Osteoblast (primary cell): ENCODE measurements around the gene EPHA4. TPM values are rescaled to one million over a fixed set of nuclear protein-coding genes. Genes with fewer than 3 reads are reported as not detected.

Source experiments
- DNase-seq: peaks from one replicate; pipeline ENCODE4 v3.0.0; 2011; ENCODE audit warnings: low spot score, mixed read lengths; ENCODE audit not compliant: insufficient read length; ENCODE audit errors: missing footprints
- H2AFZ ChIP-seq: 2 replicates; pipeline ENCODE4 v1.6.0; 2011; ENCODE audit warnings: mild to moderate bottlenecking, low read length
- H3K27ac ChIP-seq: 2 replicates; pipeline ENCODE4 v1.5.1; 2011; ENCODE audit warnings: mild to moderate bottlenecking, low read depth, low read length, moderate library complexity
- H3K27me3 ChIP-seq: 2 replicates; pipeline ENCODE4 v1.6.0; 2012; ENCODE audit warnings: mild to moderate bottlenecking, control low read depth, inconsistent platforms, low read length, moderate library complexity; ENCODE audit not compliant: insufficient read depth
- H3K36me3 ChIP-seq: 2 replicates; pipeline ENCODE4 v1.5.1; 2011; ENCODE audit warnings: mild to moderate bottlenecking, low read length, control low read depth, moderate library complexity; ENCODE audit not compliant: insufficient read depth
- H3K4me1 ChIP-seq: 2 replicates; pipeline ENCODE4 v1.5.1; 2011; ENCODE audit warnings: mild to moderate bottlenecking, low read length, control low read depth, moderate library complexity; ENCODE audit not compliant: insufficient read depth
- H3K4me2 ChIP-seq: 2 replicates; pipeline ENCODE4 v1.6.0; 2011; ENCODE audit warnings: mild to moderate bottlenecking, low read length; ENCODE audit not compliant: insufficient read depth
- H3K4me3 ChIP-seq: fragments of 200-600 bp; sonication (generic); 3 replicates; pipeline ENCODE4 v1.5.1; 2012; ENCODE audit warnings: mild to moderate bottlenecking, low read length, inconsistent platforms; ENCODE audit not compliant: insufficient read depth
- H3K79me2 ChIP-seq: 2 replicates; pipeline ENCODE4 v1.6.0; 2012; ENCODE audit warnings: mild to moderate bottlenecking, low read length, control low read depth, inconsistent platforms; ENCODE audit not compliant: insufficient read depth
- H3K9me3 ChIP-seq: 2 replicates; pipeline ENCODE4 v1.5.1; 2011; ENCODE audit warnings: low read depth, low read length, control low read depth
- H4K20me1 ChIP-seq: 2 replicates; pipeline ENCODE4 v1.6.0; 2012; ENCODE audit warnings: mild to moderate bottlenecking, low read length, control low read depth; ENCODE audit not compliant: insufficient read depth
- total RNA-seq: library from RNA; depleted of rRNA; stranded (reverse); fragments of >200 nt; gene quantifications from 2 replicates; pipeline ENCODE4 v1.2.3, GENCODE V29; 2012
- TF ChIP-seq, protein P1 (sequence below): IDR thresholded peaks from 2 replicates; pipeline ENCODE4 v1.5.1; 2011; ENCODE audit warnings: mild to moderate bottlenecking, low read depth, low read length, moderate library complexity; ENCODE audit errors: extremely low read depth

The EPHA4 gene
- total RNA-seq, 1 donor = 15.9 TPM

GRCh38 chr2:221370076-221370856, 201.8 kb downstream of the EPHA4 start:
- H3K4me1 ChIP-seq = no peaks in the 10 kb centered on the region
- no peak overlapping the region for H3K4me3 ChIP-seq
- H3K9me3 ChIP-seq = no peaks in the 10 kb centered on the region
- H3K79me2 ChIP-seq = no peaks in the 10 kb centered on the region
- no peaks in the 10 kb centered on the region for H3K36me3 ChIP-seq
- TF ChIP-seq, protein P1, sequence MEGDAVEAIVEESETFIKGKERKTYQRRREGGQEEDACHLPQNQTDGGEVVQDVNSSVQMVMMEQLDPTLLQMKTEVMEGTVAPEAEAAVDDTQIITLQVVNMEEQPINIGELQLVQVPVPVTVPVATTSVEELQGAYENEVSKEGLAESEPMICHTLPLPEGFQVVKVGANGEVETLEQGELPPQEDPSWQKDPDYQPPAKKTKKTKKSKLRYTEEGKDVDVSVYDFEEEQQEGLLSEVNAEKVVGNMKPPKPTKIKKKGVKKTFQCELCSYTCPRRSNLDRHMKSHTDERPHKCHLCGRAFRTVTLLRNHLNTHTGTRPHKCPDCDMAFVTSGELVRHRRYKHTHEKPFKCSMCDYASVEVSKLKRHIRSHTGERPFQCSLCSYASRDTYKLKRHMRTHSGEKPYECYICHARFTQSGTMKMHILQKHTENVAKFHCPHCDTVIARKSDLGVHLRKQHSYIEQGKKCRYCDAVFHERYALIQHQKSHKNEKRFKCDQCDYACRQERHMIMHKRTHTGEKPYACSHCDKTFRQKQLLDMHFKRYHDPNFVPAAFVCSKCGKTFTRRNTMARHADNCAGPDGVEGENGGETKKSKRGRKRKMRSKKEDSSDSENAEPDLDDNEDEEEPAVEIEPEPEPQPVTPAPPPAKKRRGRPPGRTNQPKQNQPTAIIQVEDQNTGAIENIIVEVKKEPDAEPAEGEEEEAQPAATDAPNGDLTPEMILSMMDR = no peak
- DNase-seq = no peak
- no peaks in the 10 kb centered on the region for H4K20me1 ChIP-seq
- no peaks in the 10 kb centered on the region for H3K27me3 ChIP-seq
- no peak overlapping the region for H3K27ac ChIP-seq
- no peak overlapping the region for H2AFZ ChIP-seq
- no peak overlapping the region for H3K4me2 ChIP-seq
